Measurements from ENCODE around the gene NCF4. TPM values are rescaled to one million over a fixed set of nuclear protein-coding genes. Genes with fewer than 3 reads are reported as not detected.

Gene NCF4
- total RNA-seq, 1 donor from 2014 or later, result not detected

GRCh38 chr22:36846949-36847348 lies 13.9 kb upstream of the NCF4 start:
- Mint-ChIP-seq H3K4me3 (ENCODE audit: unreplicated experiment) (no peak overlapping the region), H3K27me3 (ENCODE audit: unreplicated experiment) (peaks cover 1% of the 10 kb centered on the region), H3K36me3 (ENCODE audit: low read depth, unreplicated experiment) (no peaks in the 10 kb centered on the region), H3K4me1 (ENCODE audit: unreplicated experiment) (no peaks in the 10 kb centered on the region), H3K9me3 (ENCODE audit: unreplicated experiment) (no peaks in the 10 kb centered on the region), H3K27ac (ENCODE audit: unreplicated experiment) (no peak overlapping the region)
- DNase-seq (ENCODE audit: low spot score), result no peak
- TF ChIP-seq, protein P1, sequence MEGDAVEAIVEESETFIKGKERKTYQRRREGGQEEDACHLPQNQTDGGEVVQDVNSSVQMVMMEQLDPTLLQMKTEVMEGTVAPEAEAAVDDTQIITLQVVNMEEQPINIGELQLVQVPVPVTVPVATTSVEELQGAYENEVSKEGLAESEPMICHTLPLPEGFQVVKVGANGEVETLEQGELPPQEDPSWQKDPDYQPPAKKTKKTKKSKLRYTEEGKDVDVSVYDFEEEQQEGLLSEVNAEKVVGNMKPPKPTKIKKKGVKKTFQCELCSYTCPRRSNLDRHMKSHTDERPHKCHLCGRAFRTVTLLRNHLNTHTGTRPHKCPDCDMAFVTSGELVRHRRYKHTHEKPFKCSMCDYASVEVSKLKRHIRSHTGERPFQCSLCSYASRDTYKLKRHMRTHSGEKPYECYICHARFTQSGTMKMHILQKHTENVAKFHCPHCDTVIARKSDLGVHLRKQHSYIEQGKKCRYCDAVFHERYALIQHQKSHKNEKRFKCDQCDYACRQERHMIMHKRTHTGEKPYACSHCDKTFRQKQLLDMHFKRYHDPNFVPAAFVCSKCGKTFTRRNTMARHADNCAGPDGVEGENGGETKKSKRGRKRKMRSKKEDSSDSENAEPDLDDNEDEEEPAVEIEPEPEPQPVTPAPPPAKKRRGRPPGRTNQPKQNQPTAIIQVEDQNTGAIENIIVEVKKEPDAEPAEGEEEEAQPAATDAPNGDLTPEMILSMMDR (IDR thresholded peaks at IDR 0.05; ENCODE audit: unreplicated experiment), result no peak

DNA sequence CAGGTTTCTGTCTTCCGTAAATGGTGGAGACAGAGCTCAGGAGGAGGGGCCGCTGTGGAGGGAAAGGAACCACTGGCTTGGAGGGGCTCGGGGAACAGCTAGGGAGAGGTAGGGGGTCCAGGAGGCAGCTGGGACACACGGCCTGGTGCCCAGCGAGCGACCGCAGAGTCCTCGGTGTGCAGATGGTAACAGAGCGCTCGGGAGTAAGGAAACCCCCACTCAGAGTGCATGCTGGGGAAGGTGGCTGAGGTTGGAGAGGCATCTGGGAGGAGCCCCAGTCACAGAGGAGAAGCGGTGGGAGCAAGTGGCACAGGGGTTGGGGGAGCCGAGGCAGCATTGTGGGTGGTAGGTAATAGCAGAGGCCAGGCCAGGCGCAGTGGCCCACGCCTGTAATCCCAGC lies 10.8 kb upstream of the NCF4 start:
- no peak for DNase-seq (ENCODE audit: low spot score)
- no peaks in the 10 kb centered on the region for H3K9me3 Mint-ChIP-seq (ENCODE audit: unreplicated experiment)
- no peak overlapping the region for H3K4me3 Mint-ChIP-seq (ENCODE audit: unreplicated experiment)
- H3K4me1 Mint-ChIP-seq (ENCODE audit: unreplicated experiment), result no peaks in the 10 kb centered on the region
- no peak overlapping the region for H3K27ac Mint-ChIP-seq (ENCODE audit: unreplicated experiment)
- peaks cover 3% of the 10 kb centered on the region for H3K27me3 Mint-ChIP-seq (ENCODE audit: unreplicated experiment)
- H3K36me3 Mint-ChIP-seq (ENCODE audit: low read depth, unreplicated experiment), result no peaks in the 10 kb centered on the region
- TF ChIP-seq, protein P1 (IDR thresholded peaks at IDR 0.05; ENCODE audit: unreplicated experiment), result no peak

GRCh38 chr22:36850682-36851081 lies 10.1 kb upstream of the NCF4 start:
- Mint-ChIP-seq H3K36me3 (ENCODE audit: low read depth, unreplicated experiment) (no peaks in the 10 kb centered on the region), H3K27ac (ENCODE audit: unreplicated experiment) (no peak overlapping the region), H3K4me3 (ENCODE audit: unreplicated experiment) (no peak overlapping the region), H3K27me3 (ENCODE audit: unreplicated experiment) (peaks cover 3% of the 10 kb centered on the region), H3K9me3 (ENCODE audit: unreplicated experiment) (no peaks in the 10 kb centered on the region), H3K4me1 (ENCODE audit: unreplicated experiment) (no peaks in the 10 kb centered on the region)
- TF ChIP-seq, protein P1 (IDR thresholded peaks at IDR 0.05; ENCODE audit: unreplicated experiment), result no peak
- no peak for DNase-seq (ENCODE audit: low spot score)

DNA sequence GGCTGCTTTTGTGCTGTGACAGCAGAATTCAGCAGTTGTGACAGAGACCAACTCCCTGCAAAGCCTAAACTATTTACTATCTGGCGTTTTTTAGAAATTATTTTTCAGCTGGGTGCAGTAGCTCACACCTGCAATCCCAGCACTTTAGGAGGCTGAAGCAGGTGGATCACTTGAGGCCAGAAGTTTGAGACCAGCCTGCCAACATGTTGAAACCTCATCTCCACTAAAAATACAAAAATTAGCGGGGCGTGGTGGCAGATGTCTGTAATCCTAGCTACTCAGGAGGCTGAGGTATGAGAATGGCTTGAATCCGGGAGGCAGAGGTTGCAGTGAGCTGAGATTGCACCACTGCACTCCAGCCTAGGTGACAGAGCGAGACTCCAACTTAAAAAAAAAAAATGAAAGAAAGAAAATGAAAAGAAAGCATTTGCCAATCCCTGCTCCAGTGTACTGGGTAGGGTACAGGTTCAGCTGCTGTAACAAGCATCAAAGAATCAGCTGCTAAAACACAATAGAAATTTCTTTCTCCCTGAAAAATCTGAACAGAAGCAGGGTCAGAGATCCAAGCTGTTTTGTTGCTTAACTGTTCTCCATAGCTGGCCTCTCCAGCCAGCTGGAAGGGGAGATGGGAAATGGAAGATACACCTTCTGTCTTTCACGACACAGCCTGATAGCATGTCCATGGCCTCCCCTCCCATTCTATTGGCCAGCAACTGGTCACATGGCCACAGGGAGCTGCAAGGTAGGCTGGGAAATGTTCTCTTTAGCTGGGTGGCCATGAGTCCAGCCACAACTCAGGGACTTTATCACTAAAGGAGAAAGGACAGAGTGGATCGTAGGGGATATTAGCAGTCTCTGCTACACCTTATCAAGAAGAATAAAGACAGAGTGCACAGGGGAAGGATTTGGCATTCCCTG lies 8.5 kb upstream of the NCF4 start:
- Mint-ChIP-seq H3K4me1 (ENCODE audit: unreplicated experiment) (no peaks in the 10 kb centered on the region), H3K27ac (ENCODE audit: unreplicated experiment) (no peak overlapping the region), H3K27me3 (ENCODE audit: unreplicated experiment) (peaks cover 6% of the 10 kb centered on the region), H3K9me3 (ENCODE audit: unreplicated experiment) (no peaks in the 10 kb centered on the region), H3K4me3 (ENCODE audit: unreplicated experiment) (no peak overlapping the region), H3K36me3 (ENCODE audit: low read depth, unreplicated experiment) (no peaks in the 10 kb centered on the region)
- TF ChIP-seq, protein P1 (IDR thresholded peaks at IDR 0.05; ENCODE audit: unreplicated experiment), result no peak
- DNase-seq (ENCODE audit: low spot score), result no peak

- Mint-ChIP-seq H3K4me3 (ENCODE audit: unreplicated experiment) (no peak overlapping the region), H3K4me1 (ENCODE audit: unreplicated experiment) (no peaks in the 10 kb centered on the region), H3K27me3 (ENCODE audit: unreplicated experiment) (peaks cover 6% of the 10 kb centered on the region), H3K9me3 (ENCODE audit: unreplicated experiment) (no peaks in the 10 kb centered on the region), H3K27ac (ENCODE audit: unreplicated experiment) (no peak overlapping the region), H3K36me3 (ENCODE audit: low read depth, unreplicated experiment) (no peaks in the 10 kb centered on the region)
- peak; percentile 82 for DNase-seq (ENCODE audit: low spot score)
- TF ChIP-seq, protein P1 (IDR thresholded peaks at IDR 0.05; ENCODE audit: unreplicated experiment), result peak; percentile 61
Observed at GRCh38 chr22:36853407-36854099, 7.3 kb upstream of the NCF4 start.
